Hematopoietic multipotent progenitor cell treated with erythropoietin and hydrocortisone succinate and interleukin-3 and kit ligand, for 4 days (in vitro differentiated cells): ENCODE measurements around the gene KIF5B.
A peak's percentile ranks its signal among the peaks of the same experiment; 100 is the strongest.
"Not testable (repeated sequence)": the region's sequence is repeated elsewhere in the genome, so short reads cannot be mapped to it uniquely, and the experiment has no call there.

ENCODE experiments used
- DNase-seq: peaks from one replicate; pipeline ENCODE4 v3.0.0-alpha.2; 2015

KIF5B gene

GRCh38 chr10:32056136-32057035 lies at the start of gene KIF5B:
Gene KIF5B, minus strand, starts transcription at chr10:32056425. Its CDS starts 452 bp downstream, at chr10:32055973.
- peak; percentile 95 for DNase-seq

- DNase-seq, result no peak
Measured at GRCh38 chr10:32105782-32106382, 49.7 kb upstream of the KIF5B start.

GRCh38 chr10:32104622-32105509 lies 48.6 kb upstream of the KIF5B start:
- DNase-seq, result no peak

DNA sequence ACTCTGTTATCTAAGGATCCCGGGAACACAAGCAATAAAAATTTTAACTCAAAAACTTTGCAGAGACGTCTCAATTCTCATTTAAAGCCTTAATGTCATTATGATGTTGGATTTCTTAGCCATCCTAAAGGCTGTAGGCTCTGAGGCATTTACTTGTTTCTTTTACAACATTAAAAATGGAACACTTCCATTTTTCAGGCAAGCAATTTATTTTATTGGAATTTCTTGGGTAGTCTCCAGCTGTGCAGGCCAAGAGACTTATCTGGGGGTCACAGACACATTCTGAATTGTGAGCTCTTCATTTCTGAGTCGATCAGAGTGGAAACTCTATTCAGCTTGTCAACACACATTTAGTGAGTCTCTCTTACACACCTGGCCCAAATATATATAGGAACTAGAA lies 48.0 kb upstream of the KIF5B start:
- DNase-seq, result no peak

DNA sequence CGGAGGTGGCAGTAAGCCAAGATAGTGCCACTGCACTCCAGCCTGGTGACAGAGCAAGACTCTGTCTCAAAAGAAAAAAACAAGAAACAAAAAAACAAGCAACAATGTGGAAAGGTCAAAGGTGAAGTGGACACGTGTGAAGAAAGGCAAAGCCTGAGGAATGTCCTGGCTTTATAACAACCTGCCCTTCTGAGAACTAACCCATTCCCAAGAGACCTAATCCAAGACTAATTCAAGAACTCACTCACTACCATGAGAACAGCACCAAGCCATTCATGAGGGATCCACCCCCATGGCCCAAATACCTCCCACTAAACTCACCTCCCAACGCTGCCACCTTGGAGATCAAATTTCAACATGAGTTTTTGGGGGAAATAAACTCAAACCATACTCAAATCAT lies 47.5 kb upstream of the KIF5B start:
- no peak for DNase-seq

DNA sequence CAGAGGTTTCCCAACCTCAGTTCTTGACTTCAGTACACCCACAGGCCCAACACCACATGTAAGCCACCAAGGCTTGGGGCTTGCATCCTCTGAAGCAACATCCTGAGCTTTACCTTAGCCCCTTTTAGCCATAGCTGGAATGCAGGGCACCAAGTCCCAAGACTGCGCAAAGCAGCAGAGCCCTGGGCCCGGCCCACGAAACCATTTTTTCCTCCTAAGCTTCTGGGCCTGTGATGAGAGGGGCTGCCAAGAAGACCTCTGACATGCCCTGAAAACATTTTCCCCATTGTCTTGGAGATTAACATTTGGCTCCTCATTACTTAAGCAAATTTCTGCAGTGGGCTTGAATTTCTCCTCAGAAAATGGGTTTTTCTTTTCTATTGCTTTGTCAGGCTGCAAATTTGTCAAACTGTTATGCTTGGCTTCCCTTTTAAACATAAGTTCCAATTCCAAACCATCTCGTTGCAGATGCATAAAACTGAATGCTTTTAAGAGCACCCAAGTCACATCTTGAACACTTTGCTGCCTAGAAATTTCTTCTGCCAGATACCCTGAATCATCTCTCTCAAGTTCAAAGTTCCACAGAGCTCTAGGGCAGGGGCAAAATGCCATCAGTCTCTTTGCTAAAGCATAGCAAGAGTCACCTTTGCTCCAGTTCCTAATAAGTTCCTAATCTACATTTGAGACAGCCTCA lies 42.5 kb upstream of the KIF5B start:
- DNase-seq, result not testable (repeated sequence)

GRCh38 chr10:32095116-32095733 lies 39.0 kb upstream of the KIF5B start:
- DNase-seq, result no peak

- no peak for DNase-seq
Measured at GRCh38 chr10:32093650-32094049, 37.4 kb upstream of the KIF5B start.

GRCh38 chr10:32091046-32091445 lies 34.8 kb upstream of the KIF5B start:
- no peak for DNase-seq

GRCh38 chr10:32084185-32084851 lies 28.1 kb upstream of the KIF5B start:
- DNase-seq, result no peak

GRCh38 chr10:32077896-32078485 lies 21.8 kb upstream of the KIF5B start:
- no peak for DNase-seq

DNA sequence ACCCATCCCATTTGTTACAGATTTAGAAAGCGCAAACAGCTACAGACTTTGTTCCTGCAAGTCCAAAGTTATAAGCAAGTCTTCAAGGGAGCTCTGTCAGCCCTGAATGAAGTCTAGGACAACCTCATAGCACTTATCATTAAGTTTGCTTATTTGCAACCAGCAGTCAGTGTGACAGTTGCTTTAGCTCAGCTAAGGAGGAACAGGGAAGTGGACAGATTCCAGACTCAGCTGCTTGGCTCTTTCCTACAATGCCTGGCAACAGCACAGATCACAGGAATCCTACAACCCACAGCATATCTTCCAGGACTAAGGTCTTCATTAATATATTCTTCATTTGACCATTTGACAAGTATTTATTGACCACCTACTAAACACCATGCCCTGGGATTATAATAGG lies 17.4 kb upstream of the KIF5B start:
- no peak for DNase-seq

DNA sequence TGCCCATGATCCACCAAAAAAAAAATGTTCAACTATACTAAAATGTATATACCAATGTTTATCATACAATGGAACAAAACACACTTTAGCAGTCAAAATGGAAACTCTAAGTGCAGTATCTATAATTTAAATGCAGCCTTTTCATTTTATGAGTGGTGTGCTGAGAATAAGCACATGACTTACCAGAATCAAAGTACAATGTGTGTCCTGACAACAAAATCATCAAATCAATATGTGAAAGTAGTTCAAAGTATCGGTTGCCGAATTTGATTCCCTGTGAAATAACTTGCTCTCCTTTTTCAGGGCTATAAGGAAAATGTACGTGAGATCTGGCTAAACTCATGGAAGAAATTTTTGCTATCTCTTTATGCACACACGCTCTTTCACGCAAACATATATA lies 16.9 kb upstream of the KIF5B start:
- DNase-seq, result no peak

DNA sequence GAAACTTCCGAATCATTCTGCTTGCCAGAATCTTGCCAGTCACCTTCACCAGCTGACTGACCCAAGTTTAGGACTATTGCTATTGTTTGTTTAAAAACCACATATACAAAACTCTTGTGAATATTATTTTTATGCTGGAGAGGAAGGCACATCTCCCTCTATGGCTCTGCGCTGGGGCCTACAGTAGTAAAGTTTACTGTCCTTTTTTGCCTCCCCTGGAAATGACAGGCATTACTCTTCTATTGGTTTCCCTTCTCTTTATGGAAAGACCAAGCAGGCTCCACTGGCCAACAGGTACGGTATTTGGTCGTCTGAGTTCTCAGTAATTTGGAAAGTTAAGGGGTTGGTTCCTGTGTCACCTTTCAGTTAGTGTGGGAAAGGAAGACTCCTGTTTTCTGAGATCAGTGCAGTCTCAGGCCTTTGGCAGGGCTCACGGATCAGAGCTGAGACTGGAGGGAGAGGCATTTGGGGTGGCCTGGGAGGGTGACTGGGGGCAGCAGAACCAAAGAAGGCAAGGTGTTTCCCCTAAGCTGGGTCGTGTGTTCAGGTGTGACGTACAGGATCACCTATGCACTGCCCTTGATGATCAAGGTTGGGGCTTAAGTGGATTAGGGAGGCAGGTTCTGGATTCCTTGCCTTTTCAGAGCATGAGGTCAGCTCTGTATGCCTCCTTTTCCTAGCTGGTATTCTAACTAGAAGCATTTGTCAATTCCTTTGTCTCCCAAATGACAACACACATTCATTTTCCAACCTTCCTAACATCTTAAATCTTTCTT lies 16.0 kb upstream of the KIF5B start:
- no peak for DNase-seq

GRCh38 chr10:32070645-32071044 lies 14.4 kb upstream of the KIF5B start:
- DNase-seq, result no peak

- no peak for DNase-seq
Measured at GRCh38 chr10:32068569-32068968, 12.3 kb upstream of the KIF5B start.

DNA sequence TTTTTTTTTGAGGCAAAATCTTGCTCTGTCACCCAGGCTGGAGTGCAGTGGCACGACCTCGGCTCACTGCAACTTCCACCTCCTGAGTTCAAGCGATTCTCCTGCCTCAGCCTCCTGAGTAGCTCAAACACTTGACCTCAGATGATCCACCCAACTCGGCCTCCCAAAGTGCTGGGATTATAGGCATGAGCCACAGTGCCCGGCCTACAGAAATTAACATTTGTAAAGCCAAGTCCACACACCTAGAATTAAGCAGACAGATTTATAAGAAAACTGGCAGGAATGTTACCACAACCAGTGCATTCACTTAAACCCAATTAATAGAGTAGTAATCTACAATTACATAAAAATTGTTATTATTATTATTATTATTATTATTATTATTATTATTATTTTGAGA lies 11.7 kb upstream of the KIF5B start:
- DNase-seq, result not testable (repeated sequence)

DNA sequence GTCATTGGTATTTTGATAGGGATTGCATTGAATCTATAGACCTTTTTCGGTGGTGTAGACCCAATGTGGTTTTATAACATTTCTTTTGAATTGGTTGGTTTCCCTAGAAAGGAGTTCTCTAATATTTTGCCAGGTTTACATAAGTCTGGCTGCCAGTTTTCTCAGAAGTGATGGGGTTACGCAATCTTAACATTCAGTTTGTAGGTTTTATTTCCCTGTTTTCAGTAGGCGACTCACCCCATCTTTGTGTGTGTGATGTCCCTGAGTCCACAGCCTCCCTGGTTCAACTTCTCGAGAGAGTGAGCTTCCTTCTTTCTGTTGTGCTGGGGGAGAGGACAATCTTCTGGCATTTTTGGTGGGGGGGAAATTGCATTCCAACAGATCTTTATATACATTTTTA lies 9.6 kb upstream of the KIF5B start:
- DNase-seq, result peak; percentile 72

GRCh38 chr10:32061440-32061839 lies 5.2 kb upstream of the KIF5B start:
- DNase-seq, result no peak

DNA sequence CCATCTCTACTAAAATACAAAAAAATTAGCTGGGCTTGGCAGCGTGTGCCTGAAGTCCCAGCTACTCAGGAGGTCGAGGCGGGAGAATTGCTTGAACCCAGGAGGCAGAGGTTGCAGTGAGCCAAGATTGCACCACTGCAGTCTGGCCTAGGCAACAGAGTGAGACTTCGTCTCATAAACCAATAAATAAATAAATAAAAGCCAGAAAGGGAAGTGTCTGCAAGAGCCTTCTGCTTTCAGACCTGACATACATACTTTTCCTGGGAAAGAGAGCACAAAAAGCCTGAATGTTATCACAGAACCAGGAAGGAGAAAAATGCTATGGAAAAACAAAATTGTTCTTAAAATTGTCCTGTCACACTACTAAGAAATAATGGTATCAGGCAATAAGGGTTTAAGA lies 4.1 kb upstream of the KIF5B start:
- no peak for DNase-seq
